Central memory CD4-positive, alpha-beta T cell (primary cell): ENCODE data around the gene TPSB2.
A peak's percentile ranks its signal among the peaks of the same experiment; 100 is the strongest.
"Not testable (repeated sequence)": the region's sequence is repeated elsewhere in the genome, so short reads cannot be mapped to it uniquely, and the experiment has no call there.

Source experiments
- DNase-seq: peaks from one replicate; pipeline ENCODE4 v3.0.0; 2022

TPSB2 gene

DNA sequence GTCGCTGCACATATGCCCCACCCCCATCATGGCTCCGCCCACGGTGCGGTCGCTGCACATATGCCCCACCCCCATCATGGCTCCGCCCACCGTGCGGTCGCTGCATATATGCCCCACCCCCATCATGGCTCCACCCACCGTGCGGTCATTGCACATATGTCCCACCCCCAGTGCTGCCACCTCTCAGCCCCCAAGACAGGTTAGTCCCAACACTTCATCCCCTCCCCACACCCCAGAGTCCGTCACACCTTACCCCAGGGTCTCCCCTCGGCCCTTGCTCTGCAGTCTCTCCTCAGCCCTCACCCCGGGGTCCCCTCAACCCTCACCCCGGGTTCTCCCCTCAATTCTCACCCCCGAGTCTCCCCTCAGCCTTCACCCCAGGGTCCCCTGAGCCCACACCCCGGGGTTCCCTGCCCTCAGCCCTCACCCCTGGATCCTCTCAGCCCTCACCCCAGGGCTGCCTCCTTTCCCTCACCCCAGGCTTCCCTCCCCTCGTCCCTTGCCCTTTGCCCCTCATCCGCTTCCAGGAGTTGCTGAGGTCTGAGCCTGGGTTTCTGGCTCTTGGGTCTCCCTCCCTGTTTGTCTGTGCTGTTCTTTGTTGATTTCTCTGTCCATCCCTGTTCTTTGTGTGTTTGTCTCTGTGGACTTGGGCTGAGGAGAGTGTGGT lies 30.5 kb downstream of the TPSB2 start:
- no peak for DNase-seq

- not testable (repeated sequence) for DNase-seq
Observed at GRCh38 chr16:1198671-1199346, 31.2 kb downstream of the TPSB2 start.

GRCh38 chr16:1198194-1198593 lies 31.8 kb downstream of the TPSB2 start:
- no peak for DNase-seq

- DNase-seq = no peak
Observed at GRCh38 chr16:1197237-1197866, 32.6 kb downstream of the TPSB2 start.

GRCh38 chr16:1196494-1196893 lies 33.5 kb downstream of the TPSB2 start:
- DNase-seq = no peak

GRCh38 chr16:1195393-1195666 lies 34.7 kb downstream of the TPSB2 start:
- DNase-seq = no peak

GRCh38 chr16:1194665-1195392 lies 35.2 kb downstream of the TPSB2 start:
- DNase-seq = no peak

DNA sequence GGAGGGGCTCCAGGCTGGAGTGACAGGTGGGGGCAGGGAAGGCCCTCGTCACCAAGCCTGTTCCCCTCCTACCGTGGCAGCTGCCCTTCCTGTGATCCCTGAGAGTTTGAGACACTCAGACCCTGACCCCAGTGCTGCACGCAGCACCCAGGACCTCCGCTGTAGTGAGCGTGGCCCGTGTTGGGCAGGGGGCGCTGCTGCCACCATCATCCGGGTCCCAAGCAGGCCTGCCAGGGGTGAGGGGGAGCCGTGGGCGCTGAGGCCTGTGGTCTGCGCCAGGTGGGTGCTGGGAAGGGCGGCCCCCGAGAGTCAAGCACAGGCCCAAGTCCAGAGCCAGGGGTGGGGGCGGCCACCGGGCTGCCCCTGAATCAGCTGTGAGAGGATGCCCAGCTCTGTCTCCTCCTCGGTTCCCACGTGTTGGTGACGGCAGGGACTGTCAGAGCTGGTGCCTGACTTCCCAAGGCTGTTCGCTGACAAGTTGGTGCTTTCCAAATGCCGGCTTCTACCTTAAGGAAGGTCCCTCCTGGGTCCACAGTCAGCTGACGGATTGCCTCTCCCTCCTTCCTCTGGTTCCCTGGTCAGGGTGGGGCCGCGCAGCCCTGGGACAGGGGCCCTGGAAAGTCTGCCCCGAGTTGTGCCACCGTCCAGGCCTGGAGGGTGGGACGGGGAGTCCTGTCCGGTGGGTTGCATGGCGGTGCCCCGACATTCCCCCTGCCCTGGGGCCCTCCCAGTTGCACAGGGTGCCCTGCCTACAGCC lies 36.0 kb downstream of the TPSB2 start:
- no peak for DNase-seq

GRCh38 chr16:1193143-1193824 lies 36.7 kb downstream of the TPSB2 start:
- DNase-seq = no peak

GRCh38 chr16:1192384-1193073 lies 37.5 kb downstream of the TPSB2 start:
- DNase-seq = no peak

GRCh38 chr16:1190789-1191188 lies 39.2 kb downstream of the TPSB2 start:
- not testable (repeated sequence) for DNase-seq

DNA sequence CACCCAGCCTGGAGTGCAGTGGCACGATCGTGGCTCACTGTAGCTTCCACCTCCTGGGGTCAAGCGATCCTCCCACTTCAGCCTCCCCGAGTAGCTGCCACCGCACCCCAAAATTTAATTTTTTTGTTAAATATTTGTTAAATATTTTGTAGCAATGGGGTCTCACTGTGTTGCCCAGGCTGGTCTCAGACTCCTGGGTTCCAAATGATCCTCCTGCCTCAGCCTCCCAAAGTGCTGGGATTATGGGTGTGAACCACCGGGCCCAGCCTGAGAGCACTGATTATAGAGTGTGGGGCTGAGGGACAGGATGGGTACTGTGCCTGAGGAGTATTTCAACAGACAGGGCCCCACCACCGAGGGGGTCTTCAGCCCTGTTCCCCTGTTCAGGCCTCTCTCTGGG lies 40.5 kb downstream of the TPSB2 start:
- DNase-seq = no peak

DNA sequence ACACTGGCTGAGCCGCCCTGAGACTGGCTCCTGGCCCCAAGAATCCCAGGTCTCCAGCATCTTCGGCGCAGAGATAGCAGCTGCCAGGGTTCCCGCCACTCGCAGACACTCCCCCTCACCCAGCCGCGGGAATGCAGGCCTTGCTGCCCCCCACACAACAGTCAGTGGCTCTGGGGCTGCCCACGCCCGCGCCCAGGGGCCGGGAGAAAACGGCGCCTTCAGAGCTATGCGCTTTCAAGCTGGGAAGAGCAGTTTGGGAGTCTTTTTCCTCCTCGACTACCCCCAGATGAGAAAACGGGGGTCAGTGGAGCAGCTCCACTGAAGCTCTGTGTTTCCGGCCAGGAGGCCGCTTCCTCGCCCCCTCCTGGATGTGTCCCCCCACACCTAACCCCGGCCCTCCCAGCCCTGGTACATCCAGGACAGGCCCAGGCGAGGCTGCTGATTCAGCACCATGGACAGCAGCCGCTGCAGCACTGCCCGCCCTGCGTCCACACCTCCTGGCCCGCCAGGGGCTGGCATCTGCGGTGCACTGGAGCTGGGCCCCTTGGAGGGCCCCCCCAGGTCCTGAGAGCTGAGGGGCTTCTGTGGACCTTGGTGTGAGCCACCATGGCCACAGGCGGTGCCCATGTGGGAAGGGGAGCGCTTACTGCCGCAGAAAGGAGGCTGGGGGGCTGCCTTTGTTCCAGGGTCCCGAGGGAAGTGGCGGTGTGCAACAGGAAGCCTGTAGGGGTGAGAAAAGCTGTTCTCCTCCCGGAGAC lies 41.4 kb downstream of the TPSB2 start:
- peak; percentile 27 for DNase-seq

- not testable (repeated sequence) for DNase-seq
Observed at GRCh38 chr16:1185460-1186207, 44.4 kb downstream of the TPSB2 start.

- DNase-seq = no peak
Observed at GRCh38 chr16:1184980-1185379, 45.0 kb downstream of the TPSB2 start.

- no peak for DNase-seq
Observed at GRCh38 chr16:1184156-1184868, 45.7 kb downstream of the TPSB2 start.

- no peak for DNase-seq
Observed at GRCh38 chr16:1182950-1183907, 46.8 kb downstream of the TPSB2 start.

- no peak for DNase-seq
Observed at GRCh38 chr16:1182316-1182671, 47.7 kb downstream of the TPSB2 start.
